ENCODE results near the gene RAB29.

The RAB29 gene

DNA sequence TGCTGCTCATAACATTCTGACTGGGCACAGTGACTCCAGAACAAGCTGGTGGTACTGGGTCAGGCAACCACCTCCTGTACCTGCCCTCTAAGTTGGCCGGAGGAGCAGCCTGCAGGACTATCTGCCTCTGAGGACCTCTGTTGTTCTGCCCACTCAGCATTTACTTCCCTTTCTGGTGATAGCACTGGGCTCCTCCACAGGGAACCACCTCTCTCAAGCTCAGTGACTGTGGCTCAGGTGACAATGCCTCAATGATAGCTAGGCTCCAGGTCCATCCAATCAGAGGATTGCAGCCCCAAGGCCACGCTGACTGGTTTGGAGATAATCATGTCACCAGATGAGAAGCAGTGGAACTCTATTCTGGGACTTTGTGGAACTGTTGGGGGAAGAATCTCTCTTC lies 21.9 kb upstream of the RAB29 start:
- Histone ChIP-seq H3K9me3 (replicated peaks in 1 of 2; ENCODE audit: control insufficient read depth in 2 of 2, insufficient read depth in 1 of 2, low read depth in 1 of 2, low read length in 2 of 2) (no peaks in the 10 kb centered on the region), H2BK15ac (ENCODE audit: low read length) (no peak overlapping the region), H3K4ac (ENCODE audit: low read length) (no peak overlapping the region), H2BK120ac (ENCODE audit: low read depth, low read length) (no peak overlapping the region), H3K4me1 (ENCODE audit: control insufficient read depth in 2 of 2, insufficient read depth in 1 of 2, low read depth in 1 of 2, low read length in 2 of 2) (peaks cover 0 to 9% of the 10 kb centered on the region in 2 donors), H3K27me3 (ENCODE audit: control insufficient read depth in 3 of 3, insufficient read depth in 3 of 3, low read depth in 1 of 3, low read length in 3 of 3) (no peaks in the 10 kb centered on the region), H3K9ac (ENCODE audit: low read depth, low read length, poor library complexity) (no peak overlapping the region), H3K27ac (replicated peaks; ENCODE audit: low read length) (no peak overlapping the region), H3K4me2 (ENCODE audit: insufficient read depth, low read length, poor library complexity, severe bottlenecking) (no peak overlapping the region), H2AFZ (ENCODE audit: low read length) (no peak overlapping the region), H3K36me3 (replicated peaks in 1 of 2; ENCODE audit: control insufficient read depth in 2 of 2, insufficient read depth in 2 of 2, low read length in 2 of 2) (peaks cover 32 to 77% of the 10 kb centered on the region in 2 donors), H4K8ac (ENCODE audit: low read depth, low read length) (no peak overlapping the region), H4K91ac (ENCODE audit: low read depth, low read length, poor library complexity) (no peak overlapping the region), H3K18ac (ENCODE audit: low read length) (no peak overlapping the region), H3K79me1 (ENCODE audit: low read depth, low read length) (no peaks in the 10 kb centered on the region), H2BK12ac (ENCODE audit: low read length) (no peak overlapping the region), H3K14ac (ENCODE audit: low read length) (no peak overlapping the region), H3K4me3 (ENCODE audit: low read length in 2 of 2) (no peak overlapping the region), H3K23ac (ENCODE audit: low read depth, low read length, poor library complexity) (no peak overlapping the region), H2AK5ac (ENCODE audit: low read depth, low read length) (no peak overlapping the region), H2BK5ac (ENCODE audit: low read length) (no peak overlapping the region)
- DNase-seq (ENCODE audit: low spot score), result no peak
- WGBS, 2 donors (ENCODE audit: extremely low coverage in 2 of 2, insufficient read length in 2 of 2, insufficient replicate concordance in 1 of 2), result no CpG with 5 or more reads among the region's 2 CpGs

DNA sequence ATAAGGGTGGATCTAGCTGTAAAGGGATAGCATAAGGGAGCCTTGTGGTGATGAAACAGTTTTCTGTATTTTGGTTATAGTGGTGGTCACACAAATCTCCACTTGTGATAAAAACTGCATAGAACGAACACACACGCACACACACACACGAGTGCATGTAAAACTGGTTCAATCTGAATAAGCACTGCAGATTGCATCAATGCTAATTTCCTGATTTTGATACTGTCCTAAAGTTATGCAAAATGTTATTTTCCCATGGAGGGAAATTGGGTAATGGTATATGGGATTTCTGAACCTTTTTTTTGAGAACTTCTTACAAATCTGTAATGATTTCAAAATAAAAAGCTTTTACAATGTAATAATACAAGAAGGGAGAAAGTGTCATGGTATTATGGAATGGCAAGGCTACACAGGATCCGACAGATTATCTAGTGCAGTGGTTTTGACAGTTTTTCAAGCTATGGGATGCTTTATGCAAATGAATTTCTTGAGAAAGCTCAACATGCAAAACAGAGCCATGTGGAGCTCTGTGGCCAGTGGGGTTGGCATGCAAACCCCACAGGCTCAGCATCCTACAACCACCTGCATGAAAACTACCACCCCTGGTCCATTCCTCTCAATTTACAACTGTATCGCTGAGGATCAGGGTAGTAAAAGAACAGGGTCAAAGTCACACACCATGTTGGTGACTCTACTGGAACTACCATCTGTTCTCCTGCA lies 18.9 kb upstream of the RAB29 start:
- H3K9me3 ChIP-seq (replicated peaks in 1 of 2; ENCODE audit: control insufficient read depth in 2 of 2, insufficient read depth in 1 of 2, low read depth in 1 of 2, low read length in 2 of 2), result no peaks in the 10 kb centered on the region
- H3K4me1 ChIP-seq (ENCODE audit: control insufficient read depth in 2 of 2, insufficient read depth in 1 of 2, low read depth in 1 of 2, low read length in 2 of 2), result peaks cover 0 to 11% of the 10 kb centered on the region in 2 donors
- H2AFZ ChIP-seq (ENCODE audit: low read length), result no peak overlapping the region
- peaks cover 32 to 90% of the 10 kb centered on the region in 2 donors for H3K36me3 ChIP-seq (replicated peaks in 1 of 2; ENCODE audit: control insufficient read depth in 2 of 2, insufficient read depth in 2 of 2, low read length in 2 of 2)
- no peaks in the 10 kb centered on the region for H3K79me1 ChIP-seq (ENCODE audit: low read depth, low read length)
- WGBS, 2 donors (ENCODE audit: extremely low coverage in 2 of 2, insufficient read length in 2 of 2, insufficient replicate concordance in 1 of 2), result no CpG with 5 or more reads among the region's 5 CpGs
- no peak overlapping the region for H3K4me2 ChIP-seq (ENCODE audit: insufficient read depth, low read length, poor library complexity, severe bottlenecking)
- H3K9ac ChIP-seq (ENCODE audit: low read depth, low read length, poor library complexity), result no peak overlapping the region
- no peak overlapping the region for H4K8ac ChIP-seq (ENCODE audit: low read depth, low read length)
- no peak overlapping the region for H2AK5ac ChIP-seq (ENCODE audit: low read depth, low read length)
- H2BK12ac ChIP-seq (ENCODE audit: low read length), result no peak overlapping the region
- no peak overlapping the region for H3K23ac ChIP-seq (ENCODE audit: low read depth, low read length, poor library complexity)
- H3K27ac ChIP-seq (replicated peaks; ENCODE audit: low read length), result no peak overlapping the region
- H3K4ac ChIP-seq (ENCODE audit: low read length), result no peak overlapping the region
- DNase-seq (ENCODE audit: low spot score), result no peak
- H2BK5ac ChIP-seq (ENCODE audit: low read length), result no peak overlapping the region
- H3K18ac ChIP-seq (ENCODE audit: low read length), result no peak overlapping the region
- no peak overlapping the region for H2BK120ac ChIP-seq (ENCODE audit: low read depth, low read length)
- no peak overlapping the region for H3K4me3 ChIP-seq (ENCODE audit: low read length in 2 of 2)
- H3K14ac ChIP-seq (ENCODE audit: low read length), result no peak overlapping the region
- no peaks in the 10 kb centered on the region for H3K27me3 ChIP-seq (ENCODE audit: control insufficient read depth in 3 of 3, insufficient read depth in 3 of 3, low read depth in 1 of 3, low read length in 3 of 3)
- no peak overlapping the region for H2BK15ac ChIP-seq (ENCODE audit: low read length)
- H4K91ac ChIP-seq (ENCODE audit: low read depth, low read length, poor library complexity), result no peak overlapping the region

DNA sequence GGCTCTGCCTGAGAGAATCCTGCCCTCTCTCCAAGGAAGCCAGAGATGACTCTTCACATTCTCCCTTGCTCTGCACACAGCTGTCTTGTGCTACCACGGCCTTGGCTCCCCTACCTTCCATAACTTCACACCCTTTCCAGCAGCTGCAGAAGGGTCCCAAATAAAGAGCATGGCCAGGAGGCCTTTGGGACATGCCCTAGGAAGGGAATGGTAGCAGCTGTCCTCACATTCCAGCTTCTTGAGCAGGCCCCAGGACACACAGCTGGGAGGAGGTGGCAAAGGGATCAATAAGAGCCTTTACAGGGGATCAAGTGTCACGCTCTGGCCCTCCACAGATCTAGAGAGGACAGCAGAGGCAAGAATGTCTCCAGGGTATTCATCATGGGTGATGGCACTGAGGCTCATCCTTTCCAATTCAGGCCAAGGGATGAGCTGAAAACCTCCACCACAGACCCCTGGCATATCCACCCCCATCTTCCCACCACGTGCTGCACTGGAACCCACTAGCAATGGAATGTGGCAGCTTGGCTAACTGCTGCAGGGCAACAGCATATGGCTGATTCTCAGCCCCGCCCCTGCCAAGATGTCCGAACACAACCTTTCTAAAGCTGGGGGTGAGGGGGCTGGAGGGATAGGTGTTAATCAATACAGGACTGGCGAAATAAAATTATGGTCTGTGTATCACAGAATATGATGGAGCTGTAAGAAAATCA lies 17.8 kb upstream of the RAB29 start:
- H3K27ac ChIP-seq (replicated peaks; ENCODE audit: low read length), result no peak overlapping the region
- H2BK5ac ChIP-seq (ENCODE audit: low read length), result no peak overlapping the region
- H3K4me2 ChIP-seq (ENCODE audit: insufficient read depth, low read length, poor library complexity, severe bottlenecking), result no peak overlapping the region
- no peak overlapping the region for H3K4ac ChIP-seq (ENCODE audit: low read length)
- no peak overlapping the region for H4K8ac ChIP-seq (ENCODE audit: low read depth, low read length)
- no peak overlapping the region for H3K23ac ChIP-seq (ENCODE audit: low read depth, low read length, poor library complexity)
- no peaks in the 10 kb centered on the region for H3K9me3 ChIP-seq (replicated peaks in 1 of 2; ENCODE audit: control insufficient read depth in 2 of 2, insufficient read depth in 1 of 2, low read depth in 1 of 2, low read length in 2 of 2)
- no peaks in the 10 kb centered on the region for H3K79me1 ChIP-seq (ENCODE audit: low read depth, low read length)
- no peak overlapping the region for H2BK120ac ChIP-seq (ENCODE audit: low read depth, low read length)
- no peak overlapping the region for H3K9ac ChIP-seq (ENCODE audit: low read depth, low read length, poor library complexity)
- no peak overlapping the region for H2AK5ac ChIP-seq (ENCODE audit: low read depth, low read length)
- H3K4me1 ChIP-seq (ENCODE audit: control insufficient read depth in 2 of 2, insufficient read depth in 1 of 2, low read depth in 1 of 2, low read length in 2 of 2), result peaks cover 0 to 11% of the 10 kb centered on the region in 2 donors
- H2BK15ac ChIP-seq (ENCODE audit: low read length), result no peak overlapping the region
- no peak overlapping the region for H2BK12ac ChIP-seq (ENCODE audit: low read length)
- H2AFZ ChIP-seq (ENCODE audit: low read length), result no peak overlapping the region
- no peak for DNase-seq (ENCODE audit: low spot score)
- no peak overlapping the region for H3K14ac ChIP-seq (ENCODE audit: low read length)
- no peak overlapping the region for H3K4me3 ChIP-seq (ENCODE audit: low read length in 2 of 2)
- no peaks in the 10 kb centered on the region for H3K27me3 ChIP-seq (ENCODE audit: control insufficient read depth in 3 of 3, insufficient read depth in 3 of 3, low read depth in 1 of 3, low read length in 3 of 3)
- H3K36me3 ChIP-seq (replicated peaks in 1 of 2; ENCODE audit: control insufficient read depth in 2 of 2, insufficient read depth in 2 of 2, low read length in 2 of 2), result peaks cover 25 to 79% of the 10 kb centered on the region in 2 donors
- H4K91ac ChIP-seq (ENCODE audit: low read depth, low read length, poor library complexity), result peak overlapping the region; percentile 31
- no CpG with 5 or more reads among the region's 6 CpGs for WGBS, 2 donors (ENCODE audit: extremely low coverage in 2 of 2, insufficient read length in 2 of 2, insufficient replicate concordance in 1 of 2)
- no peak overlapping the region for H3K18ac ChIP-seq (ENCODE audit: low read length)

DNA sequence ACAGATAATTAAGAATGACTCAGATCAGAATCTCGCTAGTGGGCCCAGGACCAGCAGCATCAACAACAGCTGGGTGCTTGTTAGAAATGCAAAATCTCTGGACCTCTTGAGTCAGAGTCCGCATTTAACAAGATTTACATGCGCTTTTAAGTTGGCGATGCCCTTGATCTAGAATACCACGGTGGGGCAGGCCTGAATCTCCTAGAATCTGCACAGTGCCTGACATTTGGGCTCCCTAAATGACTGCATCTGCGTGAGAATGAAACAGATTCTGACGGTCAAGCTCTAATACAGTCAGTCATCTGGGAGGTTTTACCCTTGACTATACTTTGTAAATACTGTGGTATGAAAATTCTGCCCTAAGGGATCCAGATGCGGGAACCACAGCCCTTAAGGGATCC lies 17.2 kb upstream of the RAB29 start:
- H3K23ac ChIP-seq (ENCODE audit: low read depth, low read length, poor library complexity), result no peak overlapping the region
- H3K9ac ChIP-seq (ENCODE audit: low read depth, low read length, poor library complexity), result no peak overlapping the region

More for the DNA sequence above, 17.2 kb upstream of the RAB29 start:
- no peak overlapping the region for H2AFZ ChIP-seq (ENCODE audit: low read length)
- H2BK12ac ChIP-seq (ENCODE audit: low read length), result no peak overlapping the region
- H2AK5ac ChIP-seq (ENCODE audit: low read depth, low read length), result no peak overlapping the region
- no peak for DNase-seq (ENCODE audit: low spot score)
- peaks cover 25 to 73% of the 10 kb centered on the region in 2 donors for H3K36me3 ChIP-seq (replicated peaks in 1 of 2; ENCODE audit: control insufficient read depth in 2 of 2, insufficient read depth in 2 of 2, low read length in 2 of 2)
- no peak overlapping the region for H3K4me3 ChIP-seq (ENCODE audit: low read length in 2 of 2)
- no peak overlapping the region for H2BK5ac ChIP-seq (ENCODE audit: low read length)
- no peak overlapping the region for H3K27ac ChIP-seq (replicated peaks; ENCODE audit: low read length)
- H3K4ac ChIP-seq (ENCODE audit: low read length), result no peak overlapping the region
- H3K4me2 ChIP-seq (ENCODE audit: insufficient read depth, low read length, poor library complexity, severe bottlenecking), result no peak overlapping the region
- H3K27me3 ChIP-seq (ENCODE audit: control insufficient read depth in 3 of 3, insufficient read depth in 3 of 3, low read depth in 1 of 3, low read length in 3 of 3), result no peaks in the 10 kb centered on the region
- no peak overlapping the region for H2BK120ac ChIP-seq (ENCODE audit: low read depth, low read length)
- no peaks in the 10 kb centered on the region for H3K79me1 ChIP-seq (ENCODE audit: low read depth, low read length)
- H3K4me1 ChIP-seq (ENCODE audit: control insufficient read depth in 2 of 2, insufficient read depth in 1 of 2, low read depth in 1 of 2, low read length in 2 of 2), result peaks cover 0 to 11% of the 10 kb centered on the region in 2 donors
- H4K91ac ChIP-seq (ENCODE audit: low read depth, low read length, poor library complexity), result no peak overlapping the region
- no peak overlapping the region for H3K14ac ChIP-seq (ENCODE audit: low read length)
- H3K18ac ChIP-seq (ENCODE audit: low read length), result no peak overlapping the region
- H2BK15ac ChIP-seq (ENCODE audit: low read length), result no peak overlapping the region
- no peak overlapping the region for H4K8ac ChIP-seq (ENCODE audit: low read depth, low read length)
- WGBS, 2 donors (ENCODE audit: extremely low coverage in 2 of 2, insufficient read length in 2 of 2, insufficient replicate concordance in 1 of 2), result no CpG with 5 or more reads among the region's 8 CpGs
- no peaks in the 10 kb centered on the region for H3K9me3 ChIP-seq (replicated peaks in 1 of 2; ENCODE audit: control insufficient read depth in 2 of 2, insufficient read depth in 1 of 2, low read depth in 1 of 2, low read length in 2 of 2)
